GM12872 (cell line): ENCODE data around the gene TAP1.

ENCODE experiments used
- CTCF ChIP-seq: IDR thresholded peaks from 3 replicates; pipeline ENCODE4 v1.5.1; 2011; ENCODE audit warnings: low read depth, mild to moderate bottlenecking, low read length, moderate library complexity; ENCODE audit not compliant: insufficient read depth

Gene TAP1

GRCh38 chr6:32799168-32799567, 54.3 kb downstream of the TAP1 start:
- no peak for TF ChIP-seq CTCF

DNA sequence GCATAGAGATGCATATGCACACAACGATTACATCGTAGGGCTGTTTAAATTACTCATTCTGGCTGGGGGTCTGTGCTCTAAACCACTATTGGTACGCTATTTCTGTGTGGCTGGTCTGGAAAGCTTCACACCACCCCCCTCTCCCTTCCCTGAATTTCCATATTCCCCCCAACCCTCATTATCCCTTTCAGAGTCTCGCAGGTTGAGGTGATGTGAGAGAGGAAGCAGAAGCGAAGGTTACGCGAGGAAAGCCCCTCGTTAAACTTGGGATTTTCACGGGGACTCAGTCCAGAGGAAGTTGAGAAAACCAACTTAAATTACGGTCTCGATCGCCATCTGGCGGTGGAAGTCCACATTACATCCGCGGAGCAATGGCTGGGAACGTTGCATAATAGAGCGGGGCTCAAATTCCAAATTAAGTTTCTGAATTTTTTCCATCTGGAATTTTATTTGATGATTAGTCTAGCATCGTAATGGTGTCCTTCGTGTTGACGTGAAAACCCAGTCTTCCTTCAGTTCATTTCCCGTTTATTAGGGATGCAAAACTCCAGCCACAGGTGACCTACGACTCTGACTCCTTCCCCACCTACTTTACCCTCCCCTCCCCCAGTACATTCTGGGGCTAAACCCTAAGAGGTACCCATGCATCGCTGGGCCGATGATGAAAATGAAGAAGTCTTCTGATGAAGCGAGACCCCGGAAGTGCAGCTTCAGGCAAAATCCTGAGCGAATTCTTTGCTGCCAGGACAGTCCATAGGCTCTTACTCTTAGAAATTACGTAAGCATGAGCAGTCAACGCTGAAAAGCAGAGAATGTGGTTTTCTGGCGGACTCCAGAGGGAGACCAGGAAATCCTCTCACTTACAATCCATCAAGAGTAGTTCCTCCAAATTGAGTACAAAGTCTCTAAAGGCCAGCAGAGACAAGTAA, 56.4 kb downstream of the TAP1 start:
- TF ChIP-seq CTCF, result peak; percentile 86
